GM23338 (cell line): Measurements from ENCODE around the gene HELZ. TPM values are rescaled to one million over a fixed set of nuclear protein-coding genes. Genes with fewer than 3 reads are reported as not detected.

Experiments
- ATAC-seq: fragments of 200-7000 bp; cut with Tn5 transposase; 3 replicates; pipeline ENCODE4 v1.9.1; 2020
- DNase-seq: peaks from one replicate; pipeline ENCODE4 v3.0.0-alpha.2; 2015; ENCODE audit warnings: low spot score
- H2AFZ ChIP-seq: fragments of 200-600 bp; sonication (generic); 2 replicates; pipeline ENCODE4 v1.8.0; 2016; ENCODE audit warnings: antibody characterized with exemption, mild to moderate bottlenecking, moderate library complexity
- H3F3A ChIP-seq: fragments of 200-600 bp; sonication (generic); replicated peaks from 2 replicates; pipeline ENCODE4 v1.8.0; 2017; ENCODE audit warnings: antibody characterized with exemption, mixed run types, low read depth
- H3K27ac ChIP-seq: fragments of 200-600 bp; sonication (generic); 2 replicates; pipeline ENCODE4 v1.6.1; 2016; ENCODE audit warnings: low read depth
- H3K27me3 ChIP-seq: fragments of 200-600 bp; sonication (generic); 2 replicates; pipeline ENCODE4 v1.8.0; 2016; ENCODE audit warnings: mild to moderate bottlenecking, mixed run types, moderate library complexity; ENCODE audit not compliant: insufficient read depth
- H3K36me3 ChIP-seq: fragments of 200-600 bp; sonication (generic); 2 replicates; pipeline ENCODE4 v1.8.0; 2016; ENCODE audit warnings: mild to moderate bottlenecking; ENCODE audit not compliant: insufficient read depth
- H3K4me1 ChIP-seq: fragments of 200-600 bp; sonication (generic); 2 replicates; pipeline ENCODE4 v1.8.0; 2016; ENCODE audit warnings: mild to moderate bottlenecking, moderate library complexity; ENCODE audit not compliant: insufficient read depth
- H3K4me2 ChIP-seq: fragments of 200-600 bp; sonication (generic); 2 replicates; pipeline ENCODE4 v1.7.1; 2017; ENCODE audit warnings: mixed run types
- H3K4me3 ChIP-seq: fragments of 200-600 bp; sonication (generic); 2 replicates; pipeline ENCODE4 v1.6.1; 2016; ENCODE audit warnings: mixed run types
- H3K79me2 ChIP-seq: fragments of 200-600 bp; sonication (generic); replicated peaks from 2 replicates; pipeline ENCODE4 v1.8.0; 2017; ENCODE audit warnings: mild to moderate bottlenecking; ENCODE audit not compliant: insufficient read depth
- H3K9me2 ChIP-seq: fragments of 200-600 bp; sonication (generic); 2 replicates; pipeline ENCODE4 v1.8.0; 2017; ENCODE audit not compliant: insufficient read depth
- H4K20me1 ChIP-seq: fragments of 200-600 bp; sonication (generic); replicated peaks from 2 replicates; pipeline ENCODE4 v1.8.0; 2017; ENCODE audit warnings: mild to moderate bottlenecking; ENCODE audit not compliant: insufficient read depth
- H3K27ac Mint-ChIP-seq: 2 replicates; pipeline ENCODE4 v1.8.0; 2020; ENCODE audit warnings: inconsistent platforms, mild to moderate bottlenecking, moderate library complexity, mixed read lengths
- H3K27me3 Mint-ChIP-seq: 3 replicates; pipeline ENCODE4 v1.8.0; 2022; ENCODE audit warnings: low read depth, mild to moderate bottlenecking, moderate library complexity, mixed read lengths, inconsistent platforms; ENCODE audit not compliant: insufficient read depth, poor library complexity
- H3K36me3 Mint-ChIP-seq: 3 replicates; pipeline ENCODE4 v1.8.0; 2021; ENCODE audit warnings: low read depth, mild to moderate bottlenecking, inconsistent platforms, moderate library complexity, mixed read lengths
- H3K4me1 Mint-ChIP-seq: 3 replicates; pipeline ENCODE4 v1.8.0; 2020; ENCODE audit warnings: mild to moderate bottlenecking, inconsistent platforms, mixed read lengths
- H3K4me3 Mint-ChIP-seq: 3 replicates; pipeline ENCODE4 v1.8.0; 2021; ENCODE audit warnings: moderate library complexity, mild to moderate bottlenecking, inconsistent platforms, mixed read lengths
- H3K9me3 Mint-ChIP-seq: 3 replicates; pipeline ENCODE4 v1.8.0; 2020; ENCODE audit warnings: moderate library complexity, mild to moderate bottlenecking, inconsistent platforms, mixed read lengths
- CREB1 ChIP-seq: fragments of 250-450 bp; sonication (Bioruptor Pico); IDR thresholded peaks from 2 replicates; pipeline ENCODE4 v1.5.0; 2020; ENCODE audit warnings: low read depth, mild to moderate bottlenecking, moderate library complexity
- ETS1 ChIP-seq: IDR thresholded peaks from 2 replicates; pipeline ENCODE4 v1.6.1; 2016; ENCODE audit warnings: antibody characterized with exemption
- EZH2 ChIP-seq: fragments of 200-600 bp; sonication (generic); IDR thresholded peaks from one replicate; pipeline ENCODE4 v1.8.0; 2017; ENCODE audit warnings: antibody characterized with exemption, mild to moderate bottlenecking, low read depth; ENCODE audit not compliant: unreplicated experiment
- EZH2phosphoT487 ChIP-seq: fragments of 200-600 bp; sonication (generic); IDR thresholded peaks from one replicate; pipeline ENCODE4 v1.8.1; 2018; ENCODE audit warnings: antibody characterized with exemption; ENCODE audit not compliant: unreplicated experiment
- JUNB ChIP-seq: IDR thresholded peaks from one replicate; pipeline ENCODE4 v1.6.1; 2016; ENCODE audit warnings: antibody characterized with exemption; ENCODE audit not compliant: unreplicated experiment
- POLR2AphosphoS5 ChIP-seq: IDR thresholded peaks from 2 replicates; pipeline ENCODE4 v1.6.1; 2016; ENCODE audit warnings: antibody characterized with exemption, low read depth
- ZNF114 ChIP-seq: fragments of 250-450 bp; sonication (Bioruptor Pico); IDR thresholded peaks from 2 replicates; pipeline ENCODE4 v1.5.0; 2020; ENCODE audit warnings: mild to moderate bottlenecking, moderate library complexity
- ZNF331 ChIP-seq: fragments of 250-450 bp; sonication (Bioruptor Pico); IDR thresholded peaks from 2 replicates; pipeline ENCODE4 v1.5.0; 2020; ENCODE audit warnings: low read depth, mild to moderate bottlenecking, moderate library complexity
- polyA plus RNA-seq: library from polyadenylated mRNA; unstranded; fragments of >200 nt; fragmentation: Nextera tagmentation; extraction: Ambion mirVana; gene quantifications from 2 replicates; pipeline ENCODE4 v1.2.1, GENCODE V29; 2016
- total RNA-seq: library from RNA; depleted of rRNA; stranded (reverse); fragments of >200 nt; shearing (Covaris generic); gene quantifications from 2 replicates; pipeline ENCODE4 v1.2.3, GENCODE V29; 2014
- TF ChIP-seq, protein P1 (sequence below): fragments of 250-450 bp; sonication (Bioruptor Pico); IDR thresholded peaks from 2 replicates; pipeline ENCODE4 v1.5.0; 2020; ENCODE audit warnings: mild to moderate bottlenecking, moderate library complexity

Gene HELZ
- total and polyA plus RNA-seq, 2 experiments from 2014 or later = 38.9 to 62.0 TPM

GRCh38 chr17:67177732-67178131 is 67.3 kb downstream of the HELZ start:
- H3K27me3 ChIP-seq = no peaks in the 10 kb centered on the region
- DNase-seq (no peak), ATAC-seq (no peak)
- H3K4me3 ChIP-seq = no peak overlapping the region
- Mint-ChIP-seq H3K4me1 (no peaks in the 10 kb centered on the region), H3K36me3 (0 out of 3 replicates have a peak, but pooled peaks cover 2% of the 10 kb centered on the region), H3K27ac (no peak overlapping the region), H3K4me3 (no peak overlapping the region), H3K27me3 (no peaks in the 10 kb centered on the region), H3K9me3 (no peaks in the 10 kb centered on the region)
- H3K4me2 ChIP-seq = no peak overlapping the region
- peaks cover 12% of the 10 kb centered on the region; the same call in 1 of the 2 replicates for H3K36me3 ChIP-seq
- TF ChIP-seq EZH2 (no peak), JUNB (no peak), ETS1 (no peak), ZNF331 (CRISPR knock-in tag) (no peak), ZNF114 (no peak), EZH2phosphoT487 (no peak), POLR2AphosphoS5 (no peak), CREB1 (no peak)
- TF ChIP-seq, protein P1, sequence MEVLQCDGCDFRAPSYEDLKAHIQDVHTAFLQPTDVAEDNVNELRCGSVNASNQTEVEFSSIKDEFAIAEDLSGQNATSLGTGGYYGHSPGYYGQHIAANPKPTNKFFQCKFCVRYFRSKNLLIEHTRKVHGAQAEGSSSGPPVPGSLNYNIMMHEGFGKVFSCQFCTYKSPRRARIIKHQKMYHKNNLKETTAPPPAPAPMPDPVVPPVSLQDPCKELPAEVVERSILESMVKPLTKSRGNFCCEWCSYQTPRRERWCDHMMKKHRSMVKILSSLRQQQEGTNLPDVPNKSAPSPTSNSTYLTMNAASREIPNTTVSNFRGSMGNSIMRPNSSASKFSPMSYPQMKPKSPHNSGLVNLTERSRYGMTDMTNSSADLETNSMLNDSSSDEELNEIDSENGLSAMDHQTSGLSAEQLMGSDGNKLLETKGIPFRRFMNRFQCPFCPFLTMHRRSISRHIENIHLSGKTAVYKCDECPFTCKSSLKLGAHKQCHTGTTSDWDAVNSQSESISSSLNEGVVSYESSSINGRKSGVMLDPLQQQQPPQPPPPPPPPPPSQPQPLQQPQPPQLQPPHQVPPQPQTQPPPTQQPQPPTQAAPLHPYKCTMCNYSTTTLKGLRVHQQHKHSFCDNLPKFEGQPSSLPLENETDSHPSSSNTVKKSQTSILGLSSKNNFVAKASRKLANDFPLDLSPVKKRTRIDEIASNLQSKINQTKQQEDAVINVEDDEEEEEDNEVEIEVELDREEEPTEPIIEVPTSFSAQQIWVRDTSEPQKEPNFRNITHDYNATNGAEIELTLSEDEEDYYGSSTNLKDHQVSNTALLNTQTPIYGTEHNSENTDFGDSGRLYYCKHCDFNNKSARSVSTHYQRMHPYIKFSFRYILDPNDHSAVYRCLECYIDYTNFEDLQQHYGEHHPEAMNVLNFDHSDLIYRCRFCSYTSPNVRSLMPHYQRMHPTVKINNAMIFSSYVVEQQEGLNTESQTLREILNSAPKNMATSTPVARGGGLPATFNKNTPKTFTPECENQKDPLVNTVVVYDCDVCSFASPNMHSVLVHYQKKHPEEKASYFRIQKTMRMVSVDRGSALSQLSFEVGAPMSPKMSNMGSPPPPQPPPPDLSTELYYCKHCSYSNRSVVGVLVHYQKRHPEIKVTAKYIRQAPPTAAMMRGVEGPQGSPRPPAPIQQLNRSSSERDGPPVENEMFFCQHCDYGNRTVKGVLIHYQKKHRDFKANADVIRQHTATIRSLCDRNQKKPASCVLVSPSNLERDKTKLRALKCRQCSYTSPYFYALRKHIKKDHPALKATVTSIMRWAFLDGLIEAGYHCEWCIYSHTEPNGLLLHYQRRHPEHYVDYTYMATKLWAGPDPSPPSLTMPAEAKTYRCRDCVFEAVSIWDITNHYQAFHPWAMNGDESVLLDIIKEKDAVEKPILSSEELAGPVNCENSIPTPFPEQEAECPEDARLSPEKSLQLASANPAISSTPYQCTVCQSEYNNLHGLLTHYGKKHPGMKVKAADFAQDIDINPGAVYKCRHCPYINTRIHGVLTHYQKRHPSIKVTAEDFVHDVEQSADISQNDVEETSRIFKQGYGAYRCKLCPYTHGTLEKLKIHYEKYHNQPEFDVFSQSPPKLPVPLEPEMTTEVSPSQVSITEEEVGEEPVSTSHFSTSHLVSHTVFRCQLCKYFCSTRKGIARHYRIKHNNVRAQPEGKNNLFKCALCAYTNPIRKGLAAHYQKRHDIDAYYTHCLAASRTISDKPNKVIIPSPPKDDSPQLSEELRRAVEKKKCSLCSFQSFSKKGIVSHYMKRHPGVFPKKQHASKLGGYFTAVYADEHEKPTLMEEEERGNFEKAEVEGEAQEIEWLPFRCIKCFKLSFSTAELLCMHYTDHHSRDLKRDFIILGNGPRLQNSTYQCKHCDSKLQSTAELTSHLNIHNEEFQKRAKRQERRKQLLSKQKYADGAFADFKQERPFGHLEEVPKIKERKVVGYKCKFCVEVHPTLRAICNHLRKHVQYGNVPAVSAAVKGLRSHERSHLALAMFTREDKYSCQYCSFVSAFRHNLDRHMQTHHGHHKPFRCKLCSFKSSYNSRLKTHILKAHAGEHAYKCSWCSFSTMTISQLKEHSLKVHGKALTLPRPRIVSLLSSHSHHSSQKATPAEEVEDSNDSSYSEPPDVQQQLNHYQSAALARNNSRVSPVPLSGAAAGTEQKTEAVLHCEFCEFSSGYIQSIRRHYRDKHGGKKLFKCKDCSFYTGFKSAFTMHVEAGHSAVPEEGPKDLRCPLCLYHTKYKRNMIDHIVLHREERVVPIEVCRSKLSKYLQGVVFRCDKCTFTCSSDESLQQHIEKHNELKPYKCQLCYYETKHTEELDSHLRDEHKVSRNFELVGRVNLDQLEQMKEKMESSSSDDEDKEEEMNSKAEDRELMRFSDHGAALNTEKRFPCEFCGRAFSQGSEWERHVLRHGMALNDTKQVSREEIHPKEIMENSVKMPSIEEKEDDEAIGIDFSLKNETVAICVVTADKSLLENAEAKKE = no peak
- H3K27ac ChIP-seq = no peak overlapping the region
- peaks cover 3% of the 10 kb centered on the region; the same call in 1 of the 2 replicates for H4K20me1 ChIP-seq
- H3K79me2 ChIP-seq = no peaks in the 10 kb centered on the region
- H3K4me1 ChIP-seq = no peaks in the 10 kb centered on the region
- no peaks in the 10 kb centered on the region for H3K9me2 ChIP-seq
- no peak overlapping the region for H2AFZ ChIP-seq
- no peaks in the 10 kb centered on the region for H3F3A ChIP-seq
